BJ (cell line): Measurements from ENCODE around the gene MTMR12. TPM values are rescaled to one million over a fixed set of nuclear protein-coding genes. Genes with fewer than 3 reads are reported as not detected.
"Not testable (repeated sequence)": the region's sequence is repeated elsewhere in the genome, so short reads cannot be mapped to it uniquely, and the experiment has no call there.

ENCODE experiments used
- CTCF ChIA-PET: fragments of 350-600 bp; formaldehyde crosslinking; extraction: SDS; loops from one replicate; lab custom pipeline; 2021; ENCODE audit warnings: antibody characterized with exemption, inconsistent platforms; lab: Yijun Ruan, JAX
- POLR2A ChIA-PET: fragments of 300-600 bp; sonication (Branson Sonifier 250); formaldehyde crosslinking; extraction: SDS; loops from one replicate; lab custom pipeline; 2021; ENCODE audit warnings: antibody characterized with exemption; lab: Charles Lee
- DNase-seq: peaks from one replicate; pipeline ENCODE4 v3.0.0-alpha.2; 2011; ENCODE audit warnings: low read depth
- H3K27me3 ChIP-seq: 2 replicates; pipeline ENCODE4 v1.6.0; 2011; ENCODE audit warnings: low read length; ENCODE audit not compliant: control insufficient read depth, insufficient read depth
- H3K36me3 ChIP-seq: 2 replicates; pipeline ENCODE4 v1.5.1; 2011; ENCODE audit warnings: low read length; ENCODE audit not compliant: control insufficient read depth, insufficient read depth
- H3K4me3 ChIP-seq: 2 replicates; pipeline ENCODE4 v1.5.1; 2011; ENCODE audit warnings: low read depth, mild to moderate bottlenecking, control low read depth, low read length
- CTCF ChIP-seq: IDR thresholded peaks from 2 replicates; pipeline ENCODE4 v1.5.1; 2011; ENCODE audit warnings: low read depth, mild to moderate bottlenecking, control low read depth, inconsistent platforms, low read length, moderate library complexity; ENCODE audit not compliant: insufficient read depth
- polyA plus RNA-seq: library from polyadenylated mRNA; depleted of rRNA; stranded (reverse); fragments of >200 nt; gene quantifications from 2 replicates; pipeline ENCODE4 v1.2.3, GENCODE V29; 2011

The MTMR12 gene
- polyA plus RNA-seq, 1 experiment: 11.1 TPM

GRCh38 chr5:32322882-32323281 is 10.1 kb upstream of the MTMR12 start:
- Histone ChIP-seq H3K27me3 (no peaks in the 10 kb centered on the region), H3K36me3 (no peaks in the 10 kb centered on the region), H3K4me3 (no peak overlapping the region)
- ChIA-PET CTCF (interaction anchor here (1.0 kb wide), 1 partner anchor 91 kb away, joined by 4 read pairs; no protein-coding TSS in a partner anchor), POLR2A (no interaction called here)
- DNase-seq: no peak
- no peak for TF ChIP-seq CTCF

GRCh38 chr5:32321787-32322186 is 9.0 kb upstream of the MTMR12 start:
- CTCF ChIA-PET: interaction anchor here (1.2 to 4.3 kb wide), 2 partner anchors 8 to 90 kb away, joined by 4 to 27 read pairs; no protein-coding TSS in a partner anchor
- H3K4me3 ChIP-seq, POLR2A ChIA-PET, H3K36me3 ChIP-seq, H3K27me3 ChIP-seq, DNase-seq: not testable (repeated sequence)

- Histone ChIP-seq H3K4me3 (no peak overlapping the region), H3K27me3 (no peaks in the 10 kb centered on the region), H3K36me3 (no peaks in the 10 kb centered on the region)
- DNase-seq: no peak
- POLR2A ChIA-PET: no interaction called here
- CTCF ChIA-PET: interaction anchor here (1.2 to 4.3 kb wide), 2 partner anchors 9 to 89 kb away, joined by 4 to 27 read pairs; no protein-coding TSS in a partner anchor
- no peak for TF ChIP-seq CTCF
These were observed 7.8 kb upstream of the MTMR12 start for GRCh38 chr5:32320576-32320975.

DNA sequence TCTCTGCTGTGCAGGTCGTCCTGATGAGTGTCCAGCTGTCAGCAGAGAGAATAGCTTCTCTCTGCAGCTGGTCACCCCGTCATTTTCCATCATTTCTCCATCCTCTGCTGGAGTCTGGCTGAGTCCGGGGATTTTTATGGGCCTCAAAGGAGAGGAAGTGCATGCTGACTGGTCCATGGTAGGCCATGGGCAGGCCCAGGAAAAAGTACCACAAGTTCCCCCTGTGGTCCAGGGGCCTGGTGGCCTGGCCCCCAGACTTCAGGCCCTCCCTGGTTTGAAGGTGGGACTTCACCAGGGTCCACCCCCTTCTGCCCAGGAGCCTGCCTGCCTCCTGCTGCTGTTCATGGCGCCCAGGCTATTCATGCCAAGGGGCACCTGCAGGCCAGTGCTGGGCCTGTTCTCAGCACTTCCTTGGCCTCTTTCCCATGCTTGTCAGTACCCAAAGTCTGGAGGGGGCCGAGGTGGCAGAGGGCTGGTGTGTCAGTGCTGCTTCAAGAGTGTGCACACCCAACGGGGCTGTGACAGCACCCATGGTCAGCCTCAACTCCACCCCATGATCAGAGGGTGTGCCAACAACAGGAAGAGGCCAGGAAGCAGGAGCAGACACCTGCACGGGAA is 7.3 kb upstream of the MTMR12 start:
- no peak for TF ChIP-seq CTCF
- ChIA-PET CTCF (interaction anchor here (4.3 kb wide), 1 partner anchor 10 kb away, joined by 27 read pairs; no protein-coding TSS in a partner anchor), POLR2A (no interaction called here)
- no peaks in the 10 kb centered on the region for H3K36me3 ChIP-seq
- H3K27me3 ChIP-seq: no peaks in the 10 kb centered on the region
- DNase-seq: no peak
- H3K4me3 ChIP-seq: no peak overlapping the region

- POLR2A ChIA-PET: no interaction called here
- CTCF ChIA-PET: interaction anchor here (4.3 kb wide), 1 partner anchor 10 kb away, joined by 27 read pairs; no protein-coding TSS in a partner anchor
- Histone ChIP-seq H3K4me3 (no peak overlapping the region), H3K36me3 (no peaks in the 10 kb centered on the region), H3K27me3 (no peaks in the 10 kb centered on the region)
- DNase-seq: no peak
- TF ChIP-seq CTCF: no peak
These were observed 6.7 kb upstream of the MTMR12 start for GRCh38 chr5:32319392-32319791.
